ENCODE results near the gene SYTL2.

Gene SYTL2

GRCh38 chr11:85771568-85771967 is 39.4 kb downstream of the SYTL2 start:
- TF ChIP-seq CTCF (IDR thresholded peaks at IDR 0.05; ENCODE audit: control insufficient read depth, extremely low read depth, insufficient read depth) = no peak
- DNase-seq (ENCODE audit: low read depth) = no peak
- no peak overlapping the region for H3K4me3 ChIP-seq (ENCODE audit: low read depth, low read length)

GRCh38 chr11:85769771-85770170 is 41.2 kb downstream of the SYTL2 start:
- TF ChIP-seq CTCF (IDR thresholded peaks at IDR 0.05; ENCODE audit: control insufficient read depth, extremely low read depth, insufficient read depth) = no peak
- no peak for DNase-seq (ENCODE audit: low read depth)
- no peak overlapping the region for H3K4me3 ChIP-seq (ENCODE audit: low read depth, low read length)

- no peak for DNase-seq (ENCODE audit: low read depth)
- H3K4me3 ChIP-seq (ENCODE audit: low read depth, low read length) = no peak overlapping the region
- no peak for TF ChIP-seq CTCF (IDR thresholded peaks at IDR 0.05; ENCODE audit: control insufficient read depth, extremely low read depth, insufficient read depth)
Observed at GRCh38 chr11:85768473-85769146, 42.3 kb downstream of the SYTL2 start.

GRCh38 chr11:85767246-85767945 is 43.5 kb downstream of the SYTL2 start:
- H3K4me3 ChIP-seq (ENCODE audit: low read depth, low read length) = no peak overlapping the region
- TF ChIP-seq CTCF (IDR thresholded peaks at IDR 0.05; ENCODE audit: control insufficient read depth, extremely low read depth, insufficient read depth) = no peak
- DNase-seq (ENCODE audit: low read depth) = no peak

GRCh38 chr11:85766721-85767161 is 44.2 kb downstream of the SYTL2 start:
- H3K4me3 ChIP-seq (ENCODE audit: low read depth, low read length) = no peak overlapping the region
- TF ChIP-seq CTCF (IDR thresholded peaks at IDR 0.05; ENCODE audit: control insufficient read depth, extremely low read depth, insufficient read depth) = no peak
- no peak for DNase-seq (ENCODE audit: low read depth)

- TF ChIP-seq CTCF (IDR thresholded peaks at IDR 0.05; ENCODE audit: control insufficient read depth, extremely low read depth, insufficient read depth) = no peak
- no peak for DNase-seq (ENCODE audit: low read depth)
- H3K4me3 ChIP-seq (ENCODE audit: low read depth, low read length) = no peak overlapping the region
Observed at GRCh38 chr11:85764796-85765195, 46.1 kb downstream of the SYTL2 start.

Data from LNCaP clone FGC (cell line).